ENCODE measurements around the gene CD2BP2. TPM values are rescaled to one million over a fixed set of nuclear protein-coding genes. Genes with fewer than 3 reads are reported as not detected.
A peak's percentile ranks its signal among the peaks of the same experiment; 100 is the strongest.

The CD2BP2 gene
- total RNA-seq, 1 donor from 2014 or later, result 77.2 TPM

DNA sequence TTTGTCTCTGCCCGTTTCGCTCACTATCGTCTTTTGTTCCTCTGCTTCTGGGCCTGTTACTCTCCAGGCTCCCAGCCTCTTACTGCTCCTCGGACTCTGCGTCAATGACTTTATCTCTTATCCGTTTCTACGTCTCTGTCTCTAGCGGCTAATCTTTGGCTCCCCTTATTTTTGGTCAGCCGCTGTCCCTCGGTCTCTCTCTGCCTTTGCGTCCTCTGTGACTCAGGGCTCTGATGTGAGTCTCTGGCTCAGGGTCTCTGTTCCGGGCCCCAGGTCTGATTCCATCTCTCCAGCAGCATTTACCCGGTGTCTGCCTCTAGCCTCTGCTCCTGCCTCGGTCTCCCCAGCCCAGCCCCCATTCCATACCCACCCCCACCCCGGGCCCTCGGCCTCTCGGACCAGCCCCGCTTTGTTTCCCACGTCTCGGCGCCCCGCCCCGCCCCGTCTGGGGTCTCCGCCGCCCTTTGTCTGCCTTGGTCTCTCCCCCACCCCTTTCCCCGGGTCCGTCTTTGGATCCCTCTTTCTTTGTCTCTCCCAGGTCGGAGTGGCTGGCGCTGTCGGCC, 39.6 kb upstream of the CD2BP2 start:
- Mint-ChIP-seq H3K9me3 (ENCODE audit: unreplicated experiment) (no peaks in the 10 kb centered on the region), H3K36me3 (ENCODE audit: low read depth, unreplicated experiment) (peaks cover 13% of the 10 kb centered on the region), H3K27ac (ENCODE audit: unreplicated experiment) (peak overlapping the region; percentile 99), H3K4me1 (ENCODE audit: unreplicated experiment) (peaks cover 28% of the 10 kb centered on the region), H3K27me3 (ENCODE audit: unreplicated experiment) (peaks cover 21% of the 10 kb centered on the region), H3K4me3 (ENCODE audit: unreplicated experiment) (peak overlapping the region; percentile 92)
- DNase-seq (ENCODE audit: low spot score), result no peak
- TF ChIP-seq, protein P1, sequence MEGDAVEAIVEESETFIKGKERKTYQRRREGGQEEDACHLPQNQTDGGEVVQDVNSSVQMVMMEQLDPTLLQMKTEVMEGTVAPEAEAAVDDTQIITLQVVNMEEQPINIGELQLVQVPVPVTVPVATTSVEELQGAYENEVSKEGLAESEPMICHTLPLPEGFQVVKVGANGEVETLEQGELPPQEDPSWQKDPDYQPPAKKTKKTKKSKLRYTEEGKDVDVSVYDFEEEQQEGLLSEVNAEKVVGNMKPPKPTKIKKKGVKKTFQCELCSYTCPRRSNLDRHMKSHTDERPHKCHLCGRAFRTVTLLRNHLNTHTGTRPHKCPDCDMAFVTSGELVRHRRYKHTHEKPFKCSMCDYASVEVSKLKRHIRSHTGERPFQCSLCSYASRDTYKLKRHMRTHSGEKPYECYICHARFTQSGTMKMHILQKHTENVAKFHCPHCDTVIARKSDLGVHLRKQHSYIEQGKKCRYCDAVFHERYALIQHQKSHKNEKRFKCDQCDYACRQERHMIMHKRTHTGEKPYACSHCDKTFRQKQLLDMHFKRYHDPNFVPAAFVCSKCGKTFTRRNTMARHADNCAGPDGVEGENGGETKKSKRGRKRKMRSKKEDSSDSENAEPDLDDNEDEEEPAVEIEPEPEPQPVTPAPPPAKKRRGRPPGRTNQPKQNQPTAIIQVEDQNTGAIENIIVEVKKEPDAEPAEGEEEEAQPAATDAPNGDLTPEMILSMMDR (IDR thresholded peaks at IDR 0.05; ENCODE audit: unreplicated experiment), result no peak

DNA sequence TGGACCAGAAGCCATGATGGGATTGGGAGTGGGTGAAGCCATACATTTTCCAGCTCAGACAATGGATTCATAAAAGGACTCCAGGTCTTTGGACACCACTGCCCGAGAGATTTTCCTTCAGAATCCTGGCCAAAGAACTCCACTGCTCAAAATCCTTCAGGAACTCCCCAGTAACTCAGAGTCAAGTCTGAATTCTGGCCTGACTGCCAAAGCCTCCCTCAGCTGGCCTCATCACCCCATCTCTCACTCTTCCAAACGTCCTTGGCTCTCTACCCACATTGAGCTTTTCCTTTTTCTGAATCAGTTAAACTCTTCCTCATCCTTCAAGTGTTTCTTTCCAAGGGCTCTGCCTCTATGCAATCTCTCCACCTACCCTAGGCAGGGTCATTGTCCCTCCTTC, 28.4 kb upstream of the CD2BP2 start:
- H3K4me1 Mint-ChIP-seq (ENCODE audit: unreplicated experiment), result peaks cover 9% of the 10 kb centered on the region
- no peak for DNase-seq (ENCODE audit: low spot score)
- H3K27me3 Mint-ChIP-seq (ENCODE audit: unreplicated experiment), result peaks cover 3% of the 10 kb centered on the region
- no peaks in the 10 kb centered on the region for H3K9me3 Mint-ChIP-seq (ENCODE audit: unreplicated experiment)
- H3K4me3 Mint-ChIP-seq (ENCODE audit: unreplicated experiment), result no peak overlapping the region
- peaks cover 4% of the 10 kb centered on the region for H3K36me3 Mint-ChIP-seq (ENCODE audit: low read depth, unreplicated experiment)
- H3K27ac Mint-ChIP-seq (ENCODE audit: unreplicated experiment), result peak overlapping the region; percentile 24
- TF ChIP-seq, protein P1 (IDR thresholded peaks at IDR 0.05; ENCODE audit: unreplicated experiment), result no peak

GRCh38 chr16:30382111-30382881, 27.2 kb upstream of the CD2BP2 start, which contains the start of gene SEPTIN1:
SEPTIN1 (minus strand) TSS chr16:30382561; CDS start chr16:30382542, 19 bp downstream.
- H3K36me3 Mint-ChIP-seq (ENCODE audit: low read depth, unreplicated experiment), result peaks cover 4% of the 10 kb centered on the region
- peaks cover 4% of the 10 kb centered on the region for H3K27me3 Mint-ChIP-seq (ENCODE audit: unreplicated experiment)
- TF ChIP-seq, protein P1 (IDR thresholded peaks at IDR 0.05; ENCODE audit: unreplicated experiment), result no peak
- no peaks in the 10 kb centered on the region for H3K9me3 Mint-ChIP-seq (ENCODE audit: unreplicated experiment)
- no peak for DNase-seq (ENCODE audit: low spot score)
- H3K4me3 Mint-ChIP-seq (ENCODE audit: unreplicated experiment), result no peak within 1 kb of the TSS
- H3K4me1 Mint-ChIP-seq (ENCODE audit: unreplicated experiment), result peaks cover 10% of the 10 kb centered on the region
- H3K27ac Mint-ChIP-seq (ENCODE audit: unreplicated experiment), result peak within 1 kb of the TSS; percentile 31

DNA sequence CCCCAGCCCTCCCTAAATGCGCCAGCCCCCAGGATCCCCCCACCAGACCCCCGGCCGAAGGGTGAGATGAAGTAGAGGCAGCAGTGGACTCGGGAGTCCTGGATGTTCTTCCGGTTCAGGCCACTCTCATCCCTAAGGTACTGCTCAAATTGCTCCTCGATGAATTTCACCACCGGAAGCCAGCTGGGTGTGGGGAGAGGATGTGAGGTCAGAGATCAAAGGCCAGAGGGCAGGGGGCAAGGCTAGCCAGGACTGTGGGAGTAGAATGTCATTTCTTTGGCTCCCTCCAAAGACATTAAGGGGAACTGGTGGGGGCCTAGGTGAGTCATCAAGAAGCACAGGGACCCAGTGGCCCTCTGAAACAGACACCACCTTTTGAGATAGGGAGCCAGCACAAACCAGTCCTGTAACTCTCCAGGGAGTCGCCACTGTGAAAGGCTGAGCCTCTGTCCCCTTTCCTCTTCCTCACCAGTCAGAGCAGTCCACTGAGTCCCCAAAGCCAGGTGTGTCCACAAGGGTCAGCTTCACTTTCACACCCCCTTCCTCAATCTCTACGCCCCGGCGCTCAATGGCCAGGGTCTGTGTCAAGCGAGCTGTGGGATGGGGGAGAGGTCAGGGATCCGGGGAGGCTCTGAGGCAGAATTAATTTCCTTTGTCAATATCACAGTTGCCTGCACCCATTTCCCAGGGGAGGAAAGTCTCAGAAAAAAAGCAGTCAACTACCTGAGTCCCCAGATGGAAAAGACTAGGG, 26.4 kb upstream of the CD2BP2 start:
- TF ChIP-seq, protein P1 (IDR thresholded peaks at IDR 0.05; ENCODE audit: unreplicated experiment), result no peak
- no peak overlapping the region for H3K4me3 Mint-ChIP-seq (ENCODE audit: unreplicated experiment)
- H3K36me3 Mint-ChIP-seq (ENCODE audit: low read depth, unreplicated experiment), result peaks cover 4% of the 10 kb centered on the region
- H3K27me3 Mint-ChIP-seq (ENCODE audit: unreplicated experiment), result peaks cover 6% of the 10 kb centered on the region
- H3K9me3 Mint-ChIP-seq (ENCODE audit: unreplicated experiment), result no peaks in the 10 kb centered on the region
- H3K4me1 Mint-ChIP-seq (ENCODE audit: unreplicated experiment), result peaks cover 14% of the 10 kb centered on the region
- no peak for DNase-seq (ENCODE audit: low spot score)
- no peak overlapping the region for H3K27ac Mint-ChIP-seq (ENCODE audit: unreplicated experiment)
